HEK293 (cell line): Measurements from ENCODE around the gene MCM5.

Experiments
- CTCF ChIA-PET: fragments of 350-600 bp; formaldehyde crosslinking; extraction: SDS; loops from one replicate; lab custom pipeline; 2021; ENCODE audit warnings: antibody characterized with exemption; lab: Yijun Ruan, JAX
- POLR2A ChIA-PET: fragments of 300-600 bp; formaldehyde crosslinking; extraction: SDS; loops from one replicate; lab custom pipeline; 2020; ENCODE audit warnings: antibody characterized with exemption, inconsistent platforms; lab: Yijun Ruan, JAX
- H3K27ac ChIP-seq: fragments of 200-500 bp; sonication (Bioruptor generic); 2 replicates; pipeline ENCODE4 v1.5.1; 2014; ENCODE audit warnings: low read depth, low read length, control low read depth, inconsistent platforms; ENCODE audit errors: extremely low read depth
- H3K36me3 ChIP-seq, 2 experiments: fragments of 200-500 bp in 1 of 2; sonication (Bioruptor generic) in 1 of 2; 1 replicate in 1 of 2; 2 replicates in 1 of 2; pipeline ENCODE4 v1.5.1; 2014 to 2017; ENCODE audit warnings: inconsistent platforms in 2 of 2, low read length in 2 of 2; ENCODE audit not compliant: control insufficient read depth in 2 of 2, insufficient read depth in 1 of 2
- H3K4me1 ChIP-seq: fragments of 200-500 bp; sonication (Bioruptor generic); 2 replicates; pipeline ENCODE4 v1.5.1; 2014; ENCODE audit warnings: mild to moderate bottlenecking, low read length, inconsistent platforms; ENCODE audit not compliant: control insufficient read depth, insufficient read depth
- H3K4me3 ChIP-seq: 2 replicates; pipeline ENCODE4 v1.5.1; 2011; ENCODE audit warnings: low read depth, mild to moderate bottlenecking, control low read depth, low read length, moderate library complexity
- H3K9me3 ChIP-seq: fragments of 200-500 bp; sonication (Bioruptor generic); 2 replicates; pipeline ENCODE4 v1.5.1; 2014; ENCODE audit warnings: low read depth, low read length, inconsistent platforms; ENCODE audit not compliant: control insufficient read depth, insufficient read depth
- GLI4 ChIP-seq: fragments of 450-650 bp; formaldehyde crosslinking; IDR thresholded peaks from 2 replicates; pipeline ENCODE4 v1.5.1; 2016; ENCODE audit warnings: missing biosample characterization, missing genetic modification characterization
- GLIS2 ChIP-seq: fragments of 450-650 bp; formaldehyde crosslinking; IDR thresholded peaks from 2 replicates; pipeline ENCODE4 v1.5.1; 2016; ENCODE audit warnings: missing biosample characterization, missing genetic modification characterization
- HIC1 ChIP-seq: fragments of 450-650 bp; formaldehyde crosslinking; IDR thresholded peaks from 2 replicates; pipeline ENCODE4 v1.5.1; 2016; ENCODE audit warnings: missing biosample characterization, missing genetic modification characterization
- KLF7 ChIP-seq: fragments of 450-650 bp; formaldehyde crosslinking; IDR thresholded peaks from 2 replicates; pipeline ENCODE4 v1.5.1; 2016; ENCODE audit warnings: missing biosample characterization, missing genetic modification characterization, borderline replicate concordance
- PRDM10 ChIP-seq: fragments of 450-650 bp; formaldehyde crosslinking; IDR thresholded peaks from 2 replicates; pipeline ENCODE4 v1.5.1; 2016; ENCODE audit warnings: missing biosample characterization, missing genetic modification characterization
- REPIN1 ChIP-seq: fragments of 450-650 bp; formaldehyde crosslinking; IDR thresholded peaks from 2 replicates; pipeline ENCODE4 v1.5.1; 2017; ENCODE audit warnings: missing biosample characterization, missing genetic modification characterization, low read depth
- TCF7L2 ChIP-seq: IDR thresholded peaks from 2 replicates; pipeline ENCODE4 v1.6.1; 2011; ENCODE audit warnings: low read depth, mild to moderate bottlenecking, inconsistent platforms, low read length, moderate library complexity, borderline replicate concordance
- TRIM28 ChIP-seq: IDR thresholded peaks from 2 replicates; pipeline ENCODE4 v1.6.1; 2011; ENCODE audit warnings: low read length, control low read depth, borderline replicate concordance
- ZFP41 ChIP-seq: fragments of 450-650 bp; formaldehyde crosslinking; IDR thresholded peaks from 2 replicates; pipeline ENCODE4 v1.5.1; 2016; ENCODE audit warnings: missing biosample characterization, missing genetic modification characterization, borderline replicate concordance
- ZIC2 ChIP-seq: fragments of 450-650 bp; formaldehyde crosslinking; IDR thresholded peaks from 2 replicates; pipeline ENCODE4 v1.5.1; 2016; ENCODE audit warnings: missing biosample characterization, missing genetic modification characterization
- ZNF132 ChIP-seq: fragments of 450-650 bp; formaldehyde crosslinking; IDR thresholded peaks from 2 replicates; pipeline ENCODE4 v1.5.1; 2017; ENCODE audit warnings: missing biosample characterization, missing genetic modification characterization, borderline replicate concordance
- ZNF16 ChIP-seq: fragments of 450-650 bp; formaldehyde crosslinking; IDR thresholded peaks from 2 replicates; pipeline ENCODE4 v1.5.1; 2016; ENCODE audit warnings: low read depth, missing biosample characterization, missing genetic modification characterization
- ZNF18 ChIP-seq: fragments of 450-650 bp; formaldehyde crosslinking; IDR thresholded peaks from 2 replicates; pipeline ENCODE4 v1.5.1; 2016; ENCODE audit warnings: missing biosample characterization, missing genetic modification characterization
- ZNF26 ChIP-seq: fragments of 450-650 bp; formaldehyde crosslinking; IDR thresholded peaks from 2 replicates; pipeline ENCODE4 v1.5.1; 2016; ENCODE audit warnings: missing biosample characterization, missing genetic modification characterization
- ZNF341 ChIP-seq: fragments of 450-650 bp; formaldehyde crosslinking; IDR thresholded peaks from 2 replicates; pipeline ENCODE4; 2016; ENCODE audit warnings: low read depth, missing biosample characterization, missing genetic modification characterization
- ZNF488 ChIP-seq: fragments of 450-650 bp; formaldehyde crosslinking; IDR thresholded peaks from 2 replicates; pipeline ENCODE4 v1.5.1; 2016; ENCODE audit warnings: missing biosample characterization, missing genetic modification characterization
- ZNF514 ChIP-seq: fragments of 450-650 bp; formaldehyde crosslinking; IDR thresholded peaks from 2 replicates; pipeline ENCODE4 v1.5.1; 2016; ENCODE audit warnings: missing biosample characterization, missing genetic modification characterization
- ZNF626 ChIP-seq: fragments of 450-650 bp; sonication (Bioruptor Pico); formaldehyde crosslinking; IDR thresholded peaks from 2 replicates; pipeline ENCODE4 v1.5.1; 2018; ENCODE audit warnings: missing biosample characterization, missing genetic modification characterization, inconsistent platforms
- ZNF692 ChIP-seq: fragments of 450-650 bp; formaldehyde crosslinking; IDR thresholded peaks from 2 replicates; pipeline ENCODE4 v1.5.1; 2016; ENCODE audit warnings: missing biosample characterization, missing genetic modification characterization
- ZNF830 ChIP-seq: fragments of 450-650 bp; IDR thresholded peaks from 2 replicates; pipeline ENCODE4 v1.5.0; 2018; ENCODE audit warnings: missing biosample characterization, missing genetic modification characterization, low read depth, mild to moderate bottlenecking, moderate library complexity

MCM5 gene

GRCh38 chr22:35457729-35458546 lies 58.0 kb downstream of the MCM5 start (continued):
- TF ChIP-seq GLI4 (tag by site-specific recombination) (no peak), PRDM10 (tag by site-specific recombination) (peak; percentile 42; the same call in 1 of the 2 replicates), ZNF16 (tag by site-specific recombination) (peak; percentile 95)

- H3K9me3 ChIP-seq: no peaks in the 10 kb centered on the region
- H3K27ac ChIP-seq: no peak overlapping the region
- peaks cover 0 to 8% of the 10 kb centered on the region in 2 experiments; a peak in 2 of 3 replicates for H3K36me3 ChIP-seq
- no peak overlapping the region for H3K4me3 ChIP-seq
- no peaks in the 10 kb centered on the region for H3K4me1 ChIP-seq
- ChIA-PET POLR2A (interaction anchor here (0.6 kb wide), 1 partner anchor 18 kb away, joined by 4 read pairs; no protein-coding TSS in a partner anchor), CTCF (no interaction called here)
- TF ChIP-seq ZNF488 (tag by site-specific recombination) (no peak), TCF7L2 (no peak), ZIC2 (tag by site-specific recombination) (peak; percentile 98), ZNF132 (tag by site-specific recombination) (no peak), ZNF626 (tag by site-specific recombination) (no peak), ZNF26 (tag by site-specific recombination) (no peak), HIC1 (no peak), ZNF18 (tag by site-specific recombination) (no peak), REPIN1 (no peak), ZFP41 (tag by site-specific recombination) (no peak), TRIM28 (no peak), ZNF341 (no peak), GLIS2 (tag by site-specific recombination) (peak; percentile 57), ZNF692 (no peak), ZNF830 (tag by site-specific recombination) (no peak), ZNF514 (no peak), KLF7 (tag by site-specific recombination) (no peak)
Observed at GRCh38 chr22:35458547-35459422, 58.8 kb downstream of the MCM5 start.
